ENCODE data around the gene TMUB1. TPM values are rescaled to one million over a fixed set of nuclear protein-coding genes. Genes with fewer than 3 reads are reported as not detected.

The TMUB1 gene
- total and polyA plus RNA-seq, 8 donors = 12.7 to 86.8 (median 63.6) TPM

DNA sequence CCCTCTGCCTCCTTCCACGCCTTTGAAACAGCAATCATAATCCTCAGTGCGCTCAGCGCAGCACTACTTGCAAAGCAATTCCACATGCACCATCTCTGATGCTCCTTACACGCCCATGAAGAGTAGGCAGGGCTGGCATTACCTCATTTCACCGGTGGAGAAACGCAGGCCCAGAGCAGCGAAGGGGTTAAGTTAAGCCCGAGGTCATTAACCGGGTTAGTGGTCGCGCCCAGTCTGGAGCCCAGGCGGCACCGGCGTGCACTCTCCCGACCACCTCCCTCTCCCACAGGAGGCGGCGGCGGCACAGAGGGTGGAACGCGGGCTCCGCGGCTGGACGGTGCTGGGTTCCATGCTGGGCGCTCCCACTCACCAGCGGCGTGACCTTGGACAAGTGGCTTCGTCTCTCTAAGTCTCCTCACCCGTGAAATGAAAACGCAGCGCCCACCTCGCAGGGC, 3.2 kb downstream of the TMUB1 start:
- peak in 1 of 2 donors; percentile 62 for DNase-seq
- TF ChIP-seq EP300 (IDR thresholded peaks at IDR 0.05) (no peak), POLR2AphosphoS5 (IDR thresholded peaks at IDR 0.05) (no peak), POLR2A (IDR thresholded peaks at IDR 0.05) (no peak)
- TF ChIP-seq, protein P1, sequence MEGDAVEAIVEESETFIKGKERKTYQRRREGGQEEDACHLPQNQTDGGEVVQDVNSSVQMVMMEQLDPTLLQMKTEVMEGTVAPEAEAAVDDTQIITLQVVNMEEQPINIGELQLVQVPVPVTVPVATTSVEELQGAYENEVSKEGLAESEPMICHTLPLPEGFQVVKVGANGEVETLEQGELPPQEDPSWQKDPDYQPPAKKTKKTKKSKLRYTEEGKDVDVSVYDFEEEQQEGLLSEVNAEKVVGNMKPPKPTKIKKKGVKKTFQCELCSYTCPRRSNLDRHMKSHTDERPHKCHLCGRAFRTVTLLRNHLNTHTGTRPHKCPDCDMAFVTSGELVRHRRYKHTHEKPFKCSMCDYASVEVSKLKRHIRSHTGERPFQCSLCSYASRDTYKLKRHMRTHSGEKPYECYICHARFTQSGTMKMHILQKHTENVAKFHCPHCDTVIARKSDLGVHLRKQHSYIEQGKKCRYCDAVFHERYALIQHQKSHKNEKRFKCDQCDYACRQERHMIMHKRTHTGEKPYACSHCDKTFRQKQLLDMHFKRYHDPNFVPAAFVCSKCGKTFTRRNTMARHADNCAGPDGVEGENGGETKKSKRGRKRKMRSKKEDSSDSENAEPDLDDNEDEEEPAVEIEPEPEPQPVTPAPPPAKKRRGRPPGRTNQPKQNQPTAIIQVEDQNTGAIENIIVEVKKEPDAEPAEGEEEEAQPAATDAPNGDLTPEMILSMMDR (IDR thresholded peaks at IDR 0.05) = no peak
- peak overlapping the region; percentile 74 to 97 (median 94) for H3K4me3 ChIP-seq
- H3K9me3 ChIP-seq = no peaks in the 10 kb centered on the region
- WGBS, 5 donors = 0 to 2% (median 1%) methylated on average over 19 to 31 of the region's 31 CpGs
- peaks cover 58 to 75% (median 72%) of the 10 kb centered on the region in 4 donors for H3K4me1 ChIP-seq
- H3K27ac ChIP-seq = peak overlapping the region; percentile 93 to 97 (median 96)
- peaks cover 12 to 27% (median 26%) of the 10 kb centered on the region in 4 donors for H3K36me3 ChIP-seq
- intact Hi-C loops (cut with DNase I; ENCODE audit: low total_unique reads) = no loop called here
- H3K27me3 ChIP-seq = no peaks in the 10 kb centered on the region

DNA sequence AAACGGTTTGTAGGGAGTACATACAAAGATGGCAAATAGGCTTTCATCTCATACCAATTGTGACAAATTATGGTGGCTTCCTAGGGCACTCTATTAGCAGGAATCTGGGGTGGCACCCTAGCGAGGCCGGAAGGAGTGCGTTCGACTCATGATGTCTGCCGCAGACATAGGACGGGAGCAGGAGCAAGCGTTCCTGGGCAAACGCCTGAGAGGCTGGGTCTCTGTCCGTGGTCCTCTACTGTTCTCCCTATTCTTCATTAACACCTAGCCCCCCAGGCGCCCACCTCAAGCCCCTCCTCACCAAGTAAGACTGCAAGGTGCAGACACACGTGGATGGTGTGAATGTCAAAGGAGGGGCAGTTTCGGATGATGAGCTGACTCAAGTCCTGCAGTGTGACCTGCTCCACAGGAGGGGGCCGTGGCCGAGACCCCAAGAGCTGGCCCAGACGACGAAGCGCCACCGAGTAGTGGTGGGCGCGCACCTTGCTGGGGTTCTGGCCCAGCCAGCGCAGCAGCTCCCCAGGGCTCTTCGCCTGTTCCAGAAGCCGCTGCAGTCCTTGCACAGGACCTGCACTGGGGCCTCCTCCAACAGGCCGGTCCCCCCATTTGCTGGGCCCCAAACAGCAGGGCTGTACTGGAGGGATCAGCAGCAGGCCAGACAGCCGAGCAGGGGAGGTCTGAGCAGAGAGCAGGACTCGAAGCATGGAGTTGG, 3.9 kb downstream of the TMUB1 start:
- Histone ChIP-seq H3K27me3 (no peaks in the 10 kb centered on the region), H3K36me3 (peaks cover 19 to 35% (median 33%) of the 10 kb centered on the region in 4 donors), H3K27ac (peak overlapping the region in 4 of 5 donors; percentile 93 to 97 (median 96)), H3K9me3 (no peaks in the 10 kb centered on the region), H3K4me1 (peaks cover 58 to 72% (median 70%) of the 10 kb centered on the region in 4 donors), H3K4me3 (peak overlapping the region; percentile 74 to 97 (median 94))
- TF ChIP-seq POLR2AphosphoS5 (IDR thresholded peaks at IDR 0.05) (no peak), POLR2A (IDR thresholded peaks at IDR 0.05) (no peak)
- no peak for DNase-seq
- 69 to 82% (median 77%) methylated on average over 20 to 27 of the region's 27 CpGs for WGBS, 5 donors
- intact Hi-C loops (cut with DNase I; ENCODE audit: low total_unique reads) = no loop called here

DNA sequence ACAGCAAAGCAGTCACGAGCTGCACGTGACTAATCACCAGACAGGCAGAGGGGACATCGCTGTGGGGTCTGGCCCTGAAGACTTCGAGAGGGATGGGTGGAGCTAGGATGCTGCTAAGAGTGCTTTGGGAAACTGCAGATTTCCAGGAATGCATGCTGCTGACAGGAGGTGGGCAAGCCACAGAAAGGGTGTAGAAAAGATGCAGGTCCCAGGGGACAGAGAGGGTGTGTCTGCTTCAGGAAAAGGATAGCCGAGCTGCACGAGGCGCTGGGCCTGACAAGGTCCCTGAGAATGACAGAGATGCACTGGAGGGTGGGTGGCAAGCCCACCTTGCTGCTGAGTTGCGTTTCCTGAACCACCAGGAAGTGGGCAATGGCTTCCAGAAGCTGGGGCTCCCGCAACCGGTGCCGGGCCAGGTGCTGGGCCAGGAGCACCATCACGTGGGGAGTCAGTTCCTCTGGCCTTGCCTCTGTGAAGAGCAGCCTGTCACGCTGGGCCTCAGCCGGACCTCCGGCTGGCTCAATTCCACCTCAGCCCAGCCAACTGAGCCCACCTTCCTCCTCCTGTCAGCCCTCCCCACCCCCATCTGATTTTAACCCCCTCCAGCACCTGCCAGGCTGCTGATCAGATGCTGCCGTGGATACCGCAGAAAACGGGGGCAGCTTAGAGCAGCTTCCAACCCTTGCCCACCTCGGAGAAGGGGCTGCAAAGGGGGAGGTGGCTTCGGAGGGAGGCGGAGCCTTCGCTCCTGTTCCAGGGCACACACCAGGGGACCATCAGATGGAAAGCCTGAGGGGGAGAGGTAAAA, 4.9 kb downstream of the TMUB1 start:
- H3K36me3 ChIP-seq = peaks cover 28 to 44% (median 42%) of the 10 kb centered on the region in 4 donors
- H3K9me3 ChIP-seq = no peaks in the 10 kb centered on the region
- DNase-seq = no peak
- TF ChIP-seq POLR2AphosphoS5 (IDR thresholded peaks at IDR 0.05) (no peak), POLR2A (IDR thresholded peaks at IDR 0.05) (no peak), EP300 (IDR thresholded peaks at IDR 0.05) (no peak)
- TF ChIP-seq, protein P1 (IDR thresholded peaks at IDR 0.05) = no peak
- no peak overlapping the region for H3K4me3 ChIP-seq
- intact Hi-C loops (cut with DNase I; ENCODE audit: low total_unique reads) = no loop called here
- WGBS, 5 donors = 41 to 55% (median 47%) methylated on average over 14 to 22 of the region's 22 CpGs
- H3K27me3 ChIP-seq = no peaks in the 10 kb centered on the region
- peaks cover 53 to 65% (median 63%) of the 10 kb centered on the region in 4 donors for H3K4me1 ChIP-seq
- H3K27ac ChIP-seq = peak overlapping the region; percentile 6 to 97 (median 41)

DNA sequence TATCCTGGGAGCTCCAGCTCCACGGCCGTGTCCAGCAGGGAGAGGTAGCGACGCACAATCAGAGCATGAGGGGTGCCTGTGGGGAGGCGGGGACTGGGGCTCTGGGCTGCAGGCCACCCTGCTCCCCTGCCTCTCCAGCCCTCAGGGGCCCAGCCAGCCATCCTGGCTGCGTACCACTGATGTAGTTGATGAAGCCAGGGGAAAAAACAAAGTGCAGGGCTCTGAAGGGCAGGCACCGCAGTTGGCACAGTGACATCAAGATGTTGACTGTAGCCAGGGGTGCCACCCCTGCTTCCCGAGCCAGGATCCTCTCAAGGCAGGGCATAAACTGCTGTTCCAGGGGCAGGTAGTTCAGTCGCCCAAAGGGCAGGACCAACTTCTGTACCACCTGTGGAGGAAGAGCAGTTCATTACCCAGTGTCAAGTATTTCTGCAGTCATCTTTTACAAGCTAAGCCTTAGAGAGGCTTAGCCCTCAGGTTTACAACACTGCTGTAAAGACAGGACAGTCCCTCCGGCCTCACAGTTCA, 5.5 kb downstream of the TMUB1 start:
- peak in 1 of 2 donors; percentile 66 for DNase-seq
- H3K4me1 ChIP-seq = peaks cover 52 to 62% (median 60%) of the 10 kb centered on the region in 4 donors

More for the DNA sequence above, 5.5 kb downstream of the TMUB1 start:
- Histone ChIP-seq H3K36me3 (peaks cover 34 to 51% (median 49%) of the 10 kb centered on the region in 4 donors), H3K27me3 (no peaks in the 10 kb centered on the region), H3K4me3 (no peak overlapping the region), H3K9me3 (no peaks in the 10 kb centered on the region), H3K27ac (peak overlapping the region; percentile 36 to 97 (median 62))
- intact Hi-C loops (cut with DNase I; ENCODE audit: low total_unique reads) = no loop called here
- TF ChIP-seq POLR2AphosphoS5 (IDR thresholded peaks at IDR 0.05) = no peak
- TF ChIP-seq POLR2A (IDR thresholded peaks at IDR 0.05) = no peak
- TF ChIP-seq EP300 (IDR thresholded peaks at IDR 0.05) = no peak
- TF ChIP-seq, protein P1 (IDR thresholded peaks at IDR 0.05) = no peak
- 33 to 59% (median 39%) methylated on average over 8 to 10 of the region's 10 CpGs for WGBS, 5 donors
